GM12872 (cell line): ENCODE results near the gene DRC3.

ENCODE experiments used
- CTCF ChIP-seq: IDR thresholded peaks from 3 replicates; pipeline ENCODE4 v1.5.1; 2011; ENCODE audit warnings: low read depth, mild to moderate bottlenecking, low read length, moderate library complexity; ENCODE audit not compliant: insufficient read depth

DRC3 gene

GRCh38 chr17:17975436-17975835, 2.8 kb downstream of the DRC3 start:
- no peak for TF ChIP-seq CTCF

DNA sequence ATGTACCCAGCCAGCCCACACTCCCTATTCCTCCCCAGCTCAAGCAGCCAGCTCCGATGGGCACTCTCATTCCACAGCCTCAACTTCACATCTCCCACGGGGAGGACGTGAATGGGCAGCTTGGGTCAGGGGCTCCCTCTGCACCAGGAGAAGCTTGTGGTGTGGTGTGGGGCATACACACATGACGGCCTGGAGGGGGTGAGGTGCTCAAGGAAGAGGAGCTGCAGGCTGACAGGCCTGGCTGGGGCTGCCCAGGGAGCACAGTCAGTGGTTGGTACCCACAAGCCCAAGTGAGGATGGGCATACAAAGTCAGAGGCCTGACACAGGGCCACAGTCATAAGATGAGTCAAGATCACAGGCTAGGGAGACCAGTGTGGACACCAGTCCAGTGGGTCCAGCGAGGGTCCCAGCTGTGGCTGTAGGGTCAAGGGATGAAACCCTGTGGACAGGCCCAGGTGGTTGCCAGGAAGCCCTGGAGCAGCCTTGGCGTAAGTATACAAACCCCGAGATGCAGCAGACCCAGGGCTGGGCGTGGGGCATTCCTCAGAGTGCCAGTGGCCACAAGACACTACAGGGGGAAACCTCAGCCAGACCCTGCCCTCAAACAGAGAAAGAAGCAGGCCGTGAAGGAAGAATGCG, 4.4 kb downstream of the DRC3 start:
- no peak for TF ChIP-seq CTCF

DNA sequence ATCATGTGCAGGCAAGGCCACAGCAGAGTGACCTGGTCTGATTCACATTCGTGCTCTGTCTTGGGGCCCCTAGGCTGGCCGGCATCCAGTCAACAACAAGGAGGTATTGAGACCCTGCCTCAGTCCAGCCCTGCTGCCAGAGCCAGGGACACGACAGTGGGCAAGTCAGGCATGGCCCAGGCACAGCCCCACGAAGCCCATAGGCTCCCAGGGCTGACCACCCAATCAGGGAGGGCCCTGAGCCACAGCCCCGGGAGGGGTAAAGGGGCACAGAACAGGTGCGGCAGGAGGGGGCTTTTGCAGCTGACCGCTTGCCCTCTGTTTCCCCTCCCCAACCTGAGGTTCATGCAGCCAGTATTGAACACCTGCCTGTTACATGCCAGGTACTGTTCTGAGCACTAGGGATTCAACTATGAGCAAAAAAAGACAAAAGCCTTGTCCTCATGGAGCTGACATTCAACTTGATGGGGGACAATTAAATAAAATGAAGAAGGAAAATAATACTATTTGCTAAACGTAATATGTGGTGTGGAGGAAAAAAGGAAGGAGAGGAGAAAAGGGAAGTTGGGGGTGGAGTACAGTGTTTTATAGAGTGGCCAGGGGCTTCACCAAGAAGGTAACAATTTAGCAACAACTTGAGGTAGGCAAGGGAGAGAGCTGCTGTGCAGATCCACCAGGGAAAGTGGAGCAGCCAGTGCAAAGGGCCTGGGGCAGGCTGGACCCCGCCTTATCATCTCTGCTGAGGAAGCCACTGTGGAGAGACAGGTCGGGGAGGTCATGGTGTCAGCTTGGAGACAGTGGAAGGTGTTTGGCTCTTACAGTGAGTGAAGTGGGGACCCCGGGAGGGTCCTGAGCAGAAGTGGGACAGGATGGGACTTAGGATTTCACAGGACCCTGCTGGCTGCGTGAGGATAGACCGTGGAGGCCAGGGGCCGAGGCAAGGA, 6.1 kb downstream of the DRC3 start:
- TF ChIP-seq CTCF = no peak

DNA sequence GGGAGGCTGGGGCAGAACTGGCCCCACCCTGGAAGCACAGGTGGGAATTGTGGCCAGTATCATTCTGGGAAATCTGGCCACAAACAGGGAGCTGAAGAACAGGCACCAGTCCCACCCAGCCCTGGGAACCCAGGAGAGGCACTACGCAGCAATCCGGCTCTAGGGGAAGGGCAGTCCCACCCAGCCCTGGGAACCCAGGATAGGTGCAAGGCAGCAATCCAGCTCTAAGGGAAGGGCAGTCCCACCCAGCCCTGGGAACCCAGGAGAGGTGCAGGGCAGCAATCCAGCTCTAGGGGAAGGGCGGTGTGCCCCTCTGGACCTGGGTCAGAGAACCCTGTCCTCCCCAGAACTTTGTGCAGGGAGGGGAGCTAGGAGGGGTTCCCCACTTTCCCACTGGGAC, 7.1 kb downstream of the DRC3 start:
- no peak for TF ChIP-seq CTCF

GRCh38 chr17:17981330-17981729, 8.7 kb downstream of the DRC3 start:
- TF ChIP-seq CTCF = no peak

DNA sequence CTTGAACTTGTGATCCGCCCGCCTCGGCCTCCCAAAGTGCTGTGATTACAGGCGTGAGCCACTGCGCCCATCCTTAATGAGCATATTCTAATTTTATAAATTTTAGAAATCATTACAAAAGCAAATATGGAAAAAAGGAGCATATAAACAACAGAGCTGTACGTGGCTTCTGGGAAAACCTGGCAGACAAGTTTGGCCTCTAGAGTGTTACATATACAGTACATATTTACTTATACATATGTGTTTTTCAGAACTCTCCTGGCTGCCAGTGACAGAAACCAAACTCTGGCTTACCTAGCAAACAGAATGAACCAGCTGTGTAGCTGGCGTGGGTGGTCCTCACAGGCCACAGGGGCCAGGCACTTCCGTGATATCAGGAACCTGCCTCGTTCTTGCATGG, 10.1 kb downstream of the DRC3 start:
- TF ChIP-seq CTCF = no peak

DNA sequence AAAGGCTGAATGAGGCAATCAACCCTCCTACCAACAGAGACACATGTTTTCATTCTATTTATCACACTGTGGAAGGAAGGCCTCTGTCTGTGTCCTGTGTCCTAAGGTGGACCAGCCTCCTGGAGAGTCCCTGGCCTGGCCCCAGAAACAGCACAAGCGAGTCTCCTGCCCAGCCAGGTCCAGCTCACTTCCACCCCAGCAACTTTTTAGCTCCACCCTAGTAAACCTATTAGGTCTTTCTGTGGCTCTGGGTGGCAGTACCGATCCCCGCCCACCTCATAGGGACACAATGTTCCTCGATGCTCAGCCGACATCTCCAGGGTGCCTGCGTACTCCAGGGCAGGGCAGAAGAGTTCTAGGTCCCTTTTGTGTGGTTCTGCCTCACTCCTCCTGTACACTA, 10.7 kb downstream of the DRC3 start:
- no peak for TF ChIP-seq CTCF
